IMR-90 (cell line): ENCODE results near the gene THAP10. TPM values are rescaled to one million over a fixed set of nuclear protein-coding genes. Genes with fewer than 3 reads are reported as not detected.
A peak's percentile ranks its signal among the peaks of the same experiment; 100 is the strongest.

Experiments
- ATAC-seq: fragments of 200-7000 bp; cut with Tn5 transposase; 2 replicates; pipeline ENCODE4 v1.9.1; 2020; ENCODE audit warnings: low read depth, mild to moderate bottlenecking, moderate library complexity
- BruUV-seq: library from RNA; stranded (reverse); fragments of 400-500 nt; replicated peaks from 2 replicates; lab custom pipeline; 2021; lab: Mats Ljungman, UMichigan
- CTCF ChIA-PET: fragments of 300-600 bp; formaldehyde crosslinking; extraction: SDS; loops from one replicate; lab custom pipeline; 2021; ENCODE audit warnings: antibody characterized with exemption; lab: Yijun Ruan, JAX
- POLR2A ChIA-PET: fragments of 300-600 bp; sonication (Branson Sonifier 250); formaldehyde crosslinking; loops from one replicate; lab custom pipeline; 2022; ENCODE audit warnings: antibody characterized with exemption; ENCODE audit not compliant: unreplicated experiment; lab: Charles Lee
- DNase-seq: peaks from one replicate; pipeline ENCODE4 v3.0.0; 2013
- H2AFZ ChIP-seq: replicated peaks from 2 replicates; pipeline ENCODE3; 2013; ENCODE audit warnings: low read length, mild to moderate bottlenecking; ENCODE audit not compliant: poor library complexity
- H2AK5ac ChIP-seq: 2 replicates; pipeline ENCODE4 v1.6.1; 2013; ENCODE audit warnings: low read depth, low read length, inconsistent platforms
- H2AK9ac ChIP-seq: replicated peaks from 2 replicates; pipeline ENCODE3; 2013; ENCODE audit warnings: mild to moderate bottlenecking, low read depth, low read length, moderate library complexity; ENCODE audit not compliant: poor library complexity
- H2BK120ac ChIP-seq: 2 replicates; pipeline ENCODE4 v1.6.1; 2013; ENCODE audit warnings: low read depth, low read length, inconsistent platforms
- H2BK15ac ChIP-seq: 3 replicates; pipeline ENCODE4 v1.6.1; 2013; ENCODE audit warnings: low read depth, low read length, inconsistent platforms
- H2BK20ac ChIP-seq: 2 replicates; pipeline ENCODE4 v1.6.1; 2013; ENCODE audit warnings: low read depth, mild to moderate bottlenecking, inconsistent platforms, low read length, moderate library complexity
- H2BK5ac ChIP-seq: 2 replicates; pipeline ENCODE4 v1.6.1; 2013; ENCODE audit warnings: mild to moderate bottlenecking, low read depth, low read length, inconsistent platforms; ENCODE audit not compliant: poor library complexity, severe bottlenecking
- H3K14ac ChIP-seq: replicated peaks from 2 replicates; pipeline ENCODE4 v1.6.1; 2013; ENCODE audit warnings: low read depth, low read length, inconsistent platforms
- H3K18ac ChIP-seq: 2 replicates; pipeline ENCODE4 v1.6.1; 2013; ENCODE audit warnings: low read depth, low read length, control low read depth
- H3K23ac ChIP-seq: 2 replicates; pipeline ENCODE4 v1.6.1; 2013; ENCODE audit warnings: low read depth, low read length, inconsistent platforms
- H3K27ac ChIP-seq: 2 replicates; pipeline ENCODE4 v1.5.1; 2013; ENCODE audit warnings: mild to moderate bottlenecking, control low read depth, low read length; ENCODE audit not compliant: insufficient read depth
- H3K27me3 ChIP-seq: 2 replicates; pipeline ENCODE4 v1.6.1; 2013; ENCODE audit warnings: low read length; ENCODE audit not compliant: control insufficient read depth, insufficient read depth
- H3K36me3 ChIP-seq: 2 replicates; pipeline ENCODE4 v1.6.1; 2013; ENCODE audit warnings: low read length, mixed read lengths; ENCODE audit not compliant: control insufficient read depth, insufficient read depth
- H3K4ac ChIP-seq: 2 replicates; pipeline ENCODE4 v1.6.1; 2013; ENCODE audit warnings: low read depth, low read length, inconsistent platforms
- H3K4me1 ChIP-seq: 2 replicates; pipeline ENCODE4 v1.6.1; 2013; ENCODE audit warnings: low read length, mixed read lengths; ENCODE audit not compliant: control insufficient read depth, insufficient read depth
- H3K4me2 ChIP-seq: 2 replicates; pipeline ENCODE4 v1.6.1; 2013; ENCODE audit warnings: low read depth, mild to moderate bottlenecking, control low read depth, low read length, moderate library complexity
- H3K4me3 ChIP-seq: 2 replicates; pipeline ENCODE4 v1.5.1; 2013; ENCODE audit warnings: low read depth, mild to moderate bottlenecking, control low read depth, low read length, moderate library complexity; ENCODE audit not compliant: insufficient read depth
- H3K56ac ChIP-seq: 2 replicates; pipeline ENCODE4 v1.6.1; 2013; ENCODE audit warnings: low read length, inconsistent platforms; ENCODE audit not compliant: insufficient read depth; ENCODE audit errors: extremely low read depth
- H3K79me1 ChIP-seq, 2 experiments: 2 replicates each; pipeline ENCODE4 v1.6.1; 2013; ENCODE audit warnings: low read length in 2 of 2, inconsistent platforms in 1 of 2, low read depth in 1 of 2
- H3K9ac ChIP-seq: 2 replicates; pipeline ENCODE4 v1.6.1; 2013; ENCODE audit warnings: low read depth, low read length, control low read depth
- H3K9me1 ChIP-seq: 2 replicates; pipeline ENCODE4 v1.6.1; 2013; ENCODE audit warnings: low read length, inconsistent platforms; ENCODE audit not compliant: insufficient read depth
- H3K9me3 ChIP-seq: 2 replicates; pipeline ENCODE4 v1.6.1; 2013; ENCODE audit warnings: low read length; ENCODE audit not compliant: control insufficient read depth, insufficient read depth
- H4K20me1 ChIP-seq: 2 replicates; pipeline ENCODE4 v1.6.1; 2013; ENCODE audit warnings: low read length, inconsistent platforms; ENCODE audit not compliant: insufficient read depth
- H4K5ac ChIP-seq: 2 replicates; pipeline ENCODE4 v1.6.1; 2013; ENCODE audit warnings: mild to moderate bottlenecking, low read depth, low read length, control low read depth
- H4K8ac ChIP-seq, 2 experiments: 2 replicates each; pipeline ENCODE4 v1.6.1; 2013; ENCODE audit warnings: low read depth in 2 of 2, low read length in 2 of 2, control low read depth in 1 of 2, inconsistent platforms in 1 of 2
- H4K91ac ChIP-seq: 2 replicates; pipeline ENCODE4 v1.6.1; 2013; ENCODE audit warnings: low read depth, low read length, inconsistent platforms; ENCODE audit not compliant: insufficient read depth
- BHLHE40 ChIP-seq: fragments of 150-350 bp; IDR thresholded peaks from 2 replicates; pipeline ENCODE4 v1.6.1; 2016; ENCODE audit warnings: mild to moderate bottlenecking, low read depth, low read length
- CTCF ChIP-seq: conservative IDR thresholded peaks from 2 replicates; pipeline ENCODE4 v1.5.1; 2012; ENCODE audit warnings: mild to moderate bottlenecking, low read depth, low read length, improper control_type of control experiment
- ELK1 ChIP-seq: fragments of 150-350 bp; IDR thresholded peaks from 2 replicates; pipeline ENCODE4 v1.6.1; 2016; ENCODE audit warnings: low read depth, mild to moderate bottlenecking, low read length, moderate library complexity, borderline replicate concordance
- MAFK ChIP-seq: IDR thresholded peaks from 2 replicates; pipeline ENCODE4 v1.6.1; 2012; ENCODE audit warnings: low read depth, low read length, improper control_type of control experiment
- MAZ ChIP-seq: IDR thresholded peaks from 2 replicates; pipeline ENCODE4 v1.6.1; 2012; ENCODE audit warnings: low read depth, mild to moderate bottlenecking, low read length, improper control_type of control experiment, moderate library complexity, borderline replicate concordance
- MXI1 ChIP-seq: IDR thresholded peaks from 2 replicates; pipeline ENCODE4 v1.6.1; 2012; ENCODE audit warnings: low read depth, mild to moderate bottlenecking, low read length, moderate library complexity, borderline replicate concordance
- NFE2L2 ChIP-seq: fragments of 150-350 bp; IDR thresholded peaks from 2 replicates; pipeline ENCODE4 v1.6.1; 2016; ENCODE audit warnings: low read depth, mild to moderate bottlenecking, low read length
- RAD21 ChIP-seq: IDR thresholded peaks from 2 replicates; pipeline ENCODE4 v1.6.1; 2012; ENCODE audit warnings: low read length, improper control_type of control experiment
- RCOR1 ChIP-seq: IDR thresholded peaks from 2 replicates; pipeline ENCODE4 v1.6.1; 2012; ENCODE audit warnings: mild to moderate bottlenecking, low read length, improper control_type of control experiment; ENCODE audit not compliant: insufficient replicate concordance
- RFX5 ChIP-seq: IDR thresholded peaks from 2 replicates; pipeline ENCODE4 v1.8.0; 2012; ENCODE audit warnings: low read depth, mild to moderate bottlenecking, low read length, moderate library complexity
- USF2 ChIP-seq: fragments of 150-350 bp; IDR thresholded peaks from 2 replicates; pipeline ENCODE4 v1.6.1; 2017; ENCODE audit warnings: mild to moderate bottlenecking, antibody characterized with exemption, low read length, low read depth
- WGBS, 2 experiments: methylation state at CpG; one replicate each; pipeline versions ENCODE4 v1.1.5 to v1.1.7; 2013; ENCODE audit warnings: missing lambda C conversion rate in 2 of 2; ENCODE audit not compliant: insufficient read length in 1 of 2; ENCODE audit errors: extremely low coverage in 2 of 2; 5-methylcytosine and 5-hydroxymethylcytosine counted together
- dilution Hi-C: fragments of 300-500 bp; cut with HindIII; formaldehyde crosslinking; loops from one replicate; pipeline ENCODE4 v1.14.3; 2018; ENCODE audit warnings: low sequenced_read_pairs; ENCODE audit not compliant: unreplicated experiment
- in situ Hi-C: fragments of 300-500 bp; cut with MboI; formaldehyde crosslinking; loops from 3 replicates; pipeline ENCODE4 v1.14.3; 2019; ENCODE audit warnings: low sequenced_read_pairs, inconsistent platforms, mixed read lengths
- intact Hi-C: fragments of 100-400 bp; cut with micrococcal nuclease; formaldehyde crosslinking; loops from 2 replicates; pipeline ENCODE4 v1.10.0; 2022
- polyA plus RNA-seq, 3 experiments: library from polyadenylated mRNA; depleted of rRNA; stranded (reverse); fragments of >200 nt; gene quantifications; 2 replicates each; pipeline ENCODE4 v1.2.3, GENCODE V29; 2012; ENCODE audit warnings: low replicate concordance in 1 of 3
- total RNA-seq: library from RNA; depleted of rRNA; stranded (reverse); fragments of >200 nt; gene quantifications from 2 replicates; pipeline ENCODE4 v1.2.3, GENCODE V29; 2012

THAP10 gene
- total and polyA plus RNA-seq, 2 of the 4 experiments (the other 2 are of a cell fraction) = 2.3 to 2.8 TPM

- Histone ChIP-seq H3K27ac (no peak overlapping the region), H3K14ac (no peak overlapping the region), H4K5ac (no peak overlapping the region), H2AFZ (no peak overlapping the region), H4K20me1 (no peaks in the 10 kb centered on the region), H3K4me1 (peaks cover 25% of the 10 kb centered on the region), H2BK20ac (no peak overlapping the region), H4K8ac (no peak overlapping the region), H3K9ac (no peak overlapping the region), H2AK9ac (no peak overlapping the region), H3K9me3 (no peaks in the 10 kb centered on the region), H3K4me2 (no peak overlapping the region), H3K23ac (no peak overlapping the region), H3K18ac (no peak overlapping the region), H2AK5ac (no peak overlapping the region), H3K27me3 (no peaks in the 10 kb centered on the region), H3K9me1 (peaks cover 19% of the 10 kb centered on the region), H3K4ac (no peak overlapping the region), H4K91ac (no peak overlapping the region), H3K36me3 (no peaks in the 10 kb centered on the region), H3K4me3 (no peak overlapping the region), H3K79me1 (peaks cover 0 to 20% of the 10 kb centered on the region in 2 experiments; a peak in 2 of 4 replicates), H3K56ac (no peak overlapping the region), H2BK5ac (no peak overlapping the region), H2BK15ac (0 out of 3 replicates have a peak overlapping the region, but pooled peaks have one; percentile 22), H2BK120ac (no peak overlapping the region)
- DNase-seq (no peak), ATAC-seq (no peak)
- CTCF ChIA-PET = interaction anchor here (0.7 kb wide), 1 partner anchor 52 kb away, joined by 3 read pairs; no protein-coding TSS in a partner anchor
- dilution Hi-C loops (no loop called here), intact Hi-C loops (no loop called here), in situ Hi-C loops (no loop called here)
- no peak for TF ChIP-seq ELK1
- no peak for TF ChIP-seq RFX5
- no peak for TF ChIP-seq CTCF
- no peak for TF ChIP-seq USF2
- TF ChIP-seq RAD21 = no peak
- TF ChIP-seq RCOR1 = no peak
- TF ChIP-seq NFE2L2 = no peak
- no peak for TF ChIP-seq MAZ
- TF ChIP-seq MAFK = no peak
- no peak for TF ChIP-seq MXI1
- no peak for TF ChIP-seq BHLHE40
- POLR2A ChIA-PET = no interaction called here
- 100% methylated on average over 1 of the region's 11 CpGs; no CpG with 5 or more reads in 1 of the 2 experiments for WGBS, 2 experiments
- BruUV-seq = no TSS peak
Measured at GRCh38 chr15:70859998-70860397, 32.2 kb downstream of the THAP10 start.
